Parathyroid adenoma (tissue), 2 donors: ENCODE results near the gene SPAG17.

Experiments used
- H2AFZ ChIP-seq: fragments of 300-600 bp; sonication (generic); one replicate; pipeline ENCODE4 v1.7.0; 2017; ENCODE audit warnings: antibody characterized with exemption, mild to moderate bottlenecking
- H3K27ac ChIP-seq: fragments of 300-600 bp; sonication (generic); one replicate; pipeline ENCODE4 v1.7.0; 2017
- H3K27me3 ChIP-seq: fragments of 300-600 bp; sonication (generic); one replicate; pipeline ENCODE4 v1.7.0; 2017; ENCODE audit warnings: low read length; ENCODE audit not compliant: control insufficient read depth, insufficient read depth
- H3K36me3 ChIP-seq: fragments of 300-600 bp; sonication (generic); one replicate; pipeline ENCODE4 v1.7.0; 2017; ENCODE audit warnings: low read length; ENCODE audit not compliant: control insufficient read depth, insufficient read depth
- H3K4me1 ChIP-seq: fragments of 300-600 bp; sonication (generic); one replicate; pipeline ENCODE4 v1.7.0; 2017; ENCODE audit warnings: control low read depth
- H3K4me2 ChIP-seq: fragments of 300-600 bp; sonication (generic); one replicate; pipeline ENCODE4 v1.7.0; 2017; ENCODE audit warnings: low read length
- H3K4me3 ChIP-seq: fragments of 300-600 bp; sonication (generic); one replicate; pipeline ENCODE4 v1.7.0; 2017; ENCODE audit warnings: low read depth, low read length
- H3K79me2 ChIP-seq: fragments of 300-600 bp; sonication (generic); one replicate; pipeline ENCODE4 v1.7.0; 2017; ENCODE audit warnings: control low read depth
- H3K9ac ChIP-seq: fragments of 300-600 bp; sonication (generic); one replicate; pipeline ENCODE4 v1.7.0; 2017; ENCODE audit warnings: mild to moderate bottlenecking
- H3K9me3 ChIP-seq: fragments of 300-600 bp; sonication (generic); one replicate; pipeline ENCODE4 v1.7.0; 2017; ENCODE audit warnings: low read length; ENCODE audit not compliant: control insufficient read depth
- TF ChIP-seq, protein P1 (sequence below): fragments of 300-600 bp; sonication (generic); IDR thresholded peaks from one replicate; pipeline ENCODE4 v1.7.0; 2017; ENCODE audit warnings: antibody characterized with exemption, mild to moderate bottlenecking
- donor health status: primary hyperparathyroidism.

The SPAG17 gene

GRCh38 chr1:118100686-118101514 is 84.1 kb downstream of the SPAG17 start:
- Histone ChIP-seq H3K79me2 (no peaks in the 10 kb centered on the region), H2AFZ (no peak overlapping the region), H3K4me3 (no peak overlapping the region), H3K4me1 (no peaks in the 10 kb centered on the region), H3K36me3 (no peaks in the 10 kb centered on the region), H3K9ac (no peak overlapping the region), H3K27me3 (no peaks in the 10 kb centered on the region), H3K27ac (no peak overlapping the region), H3K9me3 (no peaks in the 10 kb centered on the region), H3K4me2 (no peak overlapping the region)
- TF ChIP-seq, protein P1, sequence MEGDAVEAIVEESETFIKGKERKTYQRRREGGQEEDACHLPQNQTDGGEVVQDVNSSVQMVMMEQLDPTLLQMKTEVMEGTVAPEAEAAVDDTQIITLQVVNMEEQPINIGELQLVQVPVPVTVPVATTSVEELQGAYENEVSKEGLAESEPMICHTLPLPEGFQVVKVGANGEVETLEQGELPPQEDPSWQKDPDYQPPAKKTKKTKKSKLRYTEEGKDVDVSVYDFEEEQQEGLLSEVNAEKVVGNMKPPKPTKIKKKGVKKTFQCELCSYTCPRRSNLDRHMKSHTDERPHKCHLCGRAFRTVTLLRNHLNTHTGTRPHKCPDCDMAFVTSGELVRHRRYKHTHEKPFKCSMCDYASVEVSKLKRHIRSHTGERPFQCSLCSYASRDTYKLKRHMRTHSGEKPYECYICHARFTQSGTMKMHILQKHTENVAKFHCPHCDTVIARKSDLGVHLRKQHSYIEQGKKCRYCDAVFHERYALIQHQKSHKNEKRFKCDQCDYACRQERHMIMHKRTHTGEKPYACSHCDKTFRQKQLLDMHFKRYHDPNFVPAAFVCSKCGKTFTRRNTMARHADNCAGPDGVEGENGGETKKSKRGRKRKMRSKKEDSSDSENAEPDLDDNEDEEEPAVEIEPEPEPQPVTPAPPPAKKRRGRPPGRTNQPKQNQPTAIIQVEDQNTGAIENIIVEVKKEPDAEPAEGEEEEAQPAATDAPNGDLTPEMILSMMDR = no peak

GRCh38 chr1:118099686-118100085 is 85.3 kb downstream of the SPAG17 start:
- no peaks in the 10 kb centered on the region for H3K79me2 ChIP-seq
- H3K27ac ChIP-seq = no peak overlapping the region
- no peaks in the 10 kb centered on the region for H3K4me1 ChIP-seq
- no peaks in the 10 kb centered on the region for H3K9me3 ChIP-seq
- no peak overlapping the region for H3K9ac ChIP-seq
- TF ChIP-seq, protein P1 = no peak
- no peak overlapping the region for H3K4me2 ChIP-seq
- H3K36me3 ChIP-seq = no peaks in the 10 kb centered on the region
- H2AFZ ChIP-seq = no peak overlapping the region
- H3K4me3 ChIP-seq = no peak overlapping the region
- no peaks in the 10 kb centered on the region for H3K27me3 ChIP-seq

GRCh38 chr1:118097622-118098348 is 87.2 kb downstream of the SPAG17 start:
- no peak overlapping the region for H3K4me2 ChIP-seq
- H3K4me3 ChIP-seq = no peak overlapping the region
- no peak overlapping the region for H3K27ac ChIP-seq
- no peaks in the 10 kb centered on the region for H3K79me2 ChIP-seq
- H3K36me3 ChIP-seq = no peaks in the 10 kb centered on the region
- no peaks in the 10 kb centered on the region for H3K9me3 ChIP-seq
- TF ChIP-seq, protein P1 = no peak
- H3K9ac ChIP-seq = no peak overlapping the region
- no peak overlapping the region for H2AFZ ChIP-seq
- no peaks in the 10 kb centered on the region for H3K27me3 ChIP-seq
- no peaks in the 10 kb centered on the region for H3K4me1 ChIP-seq

GRCh38 chr1:118093017-118093416 is 92.0 kb downstream of the SPAG17 start:
- Histone ChIP-seq H3K4me2 (no peak overlapping the region), H3K36me3 (no peaks in the 10 kb centered on the region), H3K4me1 (no peaks in the 10 kb centered on the region), H3K9me3 (no peaks in the 10 kb centered on the region), H3K27me3 (no peaks in the 10 kb centered on the region), H3K79me2 (no peaks in the 10 kb centered on the region), H3K9ac (no peak overlapping the region), H3K27ac (no peak overlapping the region), H3K4me3 (no peak overlapping the region), H2AFZ (no peak overlapping the region)
- TF ChIP-seq, protein P1 = no peak
